Stimulated activated naive CD4-positive, alpha-beta T cell (primary cell): ENCODE measurements around the gene ZC3HAV1.
"Not testable (repeated sequence)": the region's sequence is repeated elsewhere in the genome, so short reads cannot be mapped to it uniquely, and the experiment has no call there.

ENCODE experiments used
- DNase-seq, 6 experiments: peaks; one replicate each; lab custom pipeline; 2025; lab: John Stamatoyannopoulos, UW

Gene ZC3HAV1

DNA sequence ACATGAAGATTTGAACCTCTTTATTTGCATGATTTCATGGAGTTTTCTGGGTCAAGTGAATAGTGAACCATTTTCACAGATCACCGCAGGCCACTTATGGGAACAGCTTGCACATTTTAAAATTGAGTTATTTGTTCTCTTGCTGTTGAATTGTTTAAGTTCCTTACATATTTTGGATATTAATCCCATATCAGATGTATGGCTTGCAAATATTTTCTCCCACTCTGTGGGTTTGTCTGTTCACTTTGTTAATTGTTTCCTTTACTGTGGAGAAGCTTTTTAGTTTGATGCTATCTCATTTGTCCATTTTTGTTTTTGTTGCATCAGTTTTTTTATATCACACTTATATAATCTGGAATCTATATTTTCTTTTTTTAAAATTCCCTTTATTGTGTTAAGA, 59.6 kb downstream of the ZC3HAV1 start:
- no peak for DNase-seq

DNA sequence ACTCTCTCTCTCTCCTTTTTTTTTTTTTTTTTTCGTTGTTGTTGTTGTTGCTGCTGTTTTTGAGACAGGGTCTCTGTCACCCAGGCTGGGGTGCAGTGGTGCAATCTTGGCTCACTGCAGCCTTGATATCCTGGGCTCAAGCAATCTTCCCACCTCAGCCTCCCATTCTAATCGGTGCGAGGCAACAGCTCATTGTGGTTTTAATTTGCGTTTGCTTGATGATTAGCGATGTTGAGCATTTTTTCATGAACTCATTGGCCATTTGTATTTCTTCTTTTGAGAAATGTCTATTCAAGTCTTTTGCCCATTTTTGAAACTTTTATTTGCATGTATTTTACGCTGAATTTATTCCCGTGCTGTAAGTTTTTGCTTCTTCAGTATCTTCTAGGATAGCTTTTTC, 60.4 kb downstream of the ZC3HAV1 start:
- DNase-seq: no peak

DNA sequence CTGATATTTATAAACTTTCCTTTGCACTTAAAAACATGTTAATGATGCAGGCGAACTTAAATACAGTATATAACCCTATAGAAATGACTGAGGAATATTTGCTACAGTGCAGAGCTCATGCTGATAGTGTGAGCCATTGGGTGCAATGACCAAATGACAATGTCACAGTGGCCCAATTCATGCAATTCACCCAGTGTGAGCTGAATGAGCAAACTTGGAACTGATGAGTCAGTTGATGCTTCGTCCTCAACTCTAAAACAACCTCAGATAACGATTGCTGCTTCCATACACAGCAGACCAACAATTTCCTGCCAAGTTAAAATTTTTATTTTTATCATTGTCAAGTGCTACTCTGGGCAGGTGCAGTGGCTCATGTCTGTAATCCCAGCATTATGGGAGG, 61.5 kb downstream of the ZC3HAV1 start:
- no peak for DNase-seq

DNA sequence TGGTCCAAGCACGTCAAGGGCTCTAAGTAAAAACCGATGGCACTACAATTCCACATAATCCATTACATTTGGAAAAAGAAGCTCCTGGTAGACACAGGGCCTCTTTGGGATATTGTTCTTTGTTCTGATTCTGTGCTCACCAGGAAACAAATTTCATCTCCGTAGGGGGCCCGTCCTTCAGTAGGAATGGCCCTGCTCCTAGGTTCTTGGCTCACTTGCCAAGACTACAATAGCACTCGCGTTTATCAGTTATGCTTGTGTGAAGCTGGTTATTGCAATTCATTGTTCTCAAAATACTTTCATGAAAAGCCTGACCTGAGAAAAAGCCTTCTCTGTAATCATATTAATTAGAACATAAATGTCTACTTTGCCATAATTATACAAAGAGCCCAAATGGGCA, 63.4 kb downstream of the ZC3HAV1 start:
- DNase-seq: no peak

DNA sequence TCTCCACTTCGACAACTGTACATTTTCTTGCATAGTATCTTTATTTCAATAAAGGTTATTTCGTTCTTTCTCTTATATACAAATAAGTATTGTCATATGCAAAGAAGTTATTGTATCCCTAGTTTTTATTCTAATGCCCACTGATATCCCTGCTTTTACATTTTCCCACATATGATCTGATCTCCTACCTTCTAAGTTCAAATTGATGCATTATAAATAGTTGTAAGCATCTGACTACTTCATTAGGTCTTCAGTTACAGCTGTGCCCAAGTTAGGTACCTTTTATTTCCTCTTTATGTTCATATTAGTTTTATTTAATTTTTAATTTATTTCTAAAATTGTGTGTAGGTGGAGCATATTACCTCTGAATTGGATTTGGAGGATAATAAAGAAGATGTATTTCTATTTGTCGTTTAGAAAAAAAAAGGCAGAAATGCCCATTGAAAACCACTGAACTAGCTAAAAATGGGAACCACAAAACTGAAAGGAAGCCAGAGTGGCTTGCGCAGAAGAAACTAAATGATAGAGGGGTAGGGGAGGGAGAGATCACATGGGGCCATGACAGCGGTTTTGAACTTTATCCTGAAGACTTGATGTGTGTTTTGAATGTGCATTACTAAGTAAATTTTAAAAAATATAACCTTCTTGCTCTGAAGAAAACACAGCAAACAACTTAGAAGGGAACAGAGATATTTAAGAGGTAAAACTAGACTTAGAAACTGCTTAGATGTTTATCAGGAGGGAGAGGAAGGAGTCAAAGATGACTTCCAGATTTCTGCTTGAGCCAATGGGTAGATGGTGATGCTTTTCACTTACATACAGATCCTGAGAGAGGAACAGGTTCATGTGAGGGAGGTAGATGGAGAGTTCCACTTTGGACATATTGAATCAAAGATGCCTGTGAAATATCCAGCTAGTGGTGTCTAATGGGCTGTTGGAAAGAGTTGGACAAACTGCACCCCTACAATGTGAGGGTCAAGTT, 64.4 kb downstream of the ZC3HAV1 start:
- DNase-seq: peak in 3 of 6 experiments; percentile 18 to 32 (median 24)

DNA sequence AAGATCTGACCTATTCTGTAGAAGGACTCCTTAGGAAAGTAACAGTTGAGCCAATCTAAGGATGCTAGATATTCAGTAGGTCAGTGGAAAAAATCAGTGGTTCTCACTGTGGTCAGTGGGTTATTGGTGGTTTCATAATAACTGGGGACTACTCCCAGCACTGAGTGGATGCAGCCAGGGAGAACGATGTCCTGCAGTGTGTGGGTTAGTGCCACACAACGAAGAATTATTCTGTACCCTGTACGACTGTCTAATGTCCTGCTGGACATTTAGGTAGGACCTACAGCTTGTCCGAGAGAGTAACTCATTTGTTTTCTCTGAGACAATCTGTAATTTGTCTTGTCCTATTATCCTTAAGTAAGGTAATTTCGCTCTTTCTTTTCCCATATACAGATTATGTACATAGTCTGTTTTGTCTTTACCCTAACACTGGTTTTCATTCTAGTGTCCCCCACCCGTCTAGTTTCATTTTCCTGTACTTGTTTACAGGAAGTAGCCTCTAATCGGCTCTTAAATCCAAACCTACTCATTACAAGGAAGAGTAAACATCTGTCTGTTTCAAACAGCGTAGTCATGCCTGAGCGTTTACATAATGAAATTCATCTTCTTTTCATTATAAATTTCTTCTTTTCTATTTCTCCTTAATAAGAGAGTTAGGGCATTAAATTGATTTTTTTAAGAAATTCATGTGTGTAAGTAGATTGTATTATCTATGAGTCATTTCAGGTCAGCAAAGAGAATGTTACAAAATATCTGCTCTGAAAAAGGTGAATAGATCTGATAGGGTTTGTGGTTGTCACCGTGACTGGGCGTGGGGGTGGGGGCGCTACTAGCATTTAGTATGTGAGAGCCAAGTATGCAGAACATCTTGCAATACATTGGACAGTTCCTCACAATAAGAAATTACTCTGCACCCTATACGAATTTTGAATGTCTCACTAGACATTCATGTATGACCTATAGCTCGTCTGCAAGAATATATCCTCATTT, 65.4 kb downstream of the ZC3HAV1 start:
- DNase-seq: peak in 5 of 6 experiments; percentile 15 to 39 (median 33)

DNA sequence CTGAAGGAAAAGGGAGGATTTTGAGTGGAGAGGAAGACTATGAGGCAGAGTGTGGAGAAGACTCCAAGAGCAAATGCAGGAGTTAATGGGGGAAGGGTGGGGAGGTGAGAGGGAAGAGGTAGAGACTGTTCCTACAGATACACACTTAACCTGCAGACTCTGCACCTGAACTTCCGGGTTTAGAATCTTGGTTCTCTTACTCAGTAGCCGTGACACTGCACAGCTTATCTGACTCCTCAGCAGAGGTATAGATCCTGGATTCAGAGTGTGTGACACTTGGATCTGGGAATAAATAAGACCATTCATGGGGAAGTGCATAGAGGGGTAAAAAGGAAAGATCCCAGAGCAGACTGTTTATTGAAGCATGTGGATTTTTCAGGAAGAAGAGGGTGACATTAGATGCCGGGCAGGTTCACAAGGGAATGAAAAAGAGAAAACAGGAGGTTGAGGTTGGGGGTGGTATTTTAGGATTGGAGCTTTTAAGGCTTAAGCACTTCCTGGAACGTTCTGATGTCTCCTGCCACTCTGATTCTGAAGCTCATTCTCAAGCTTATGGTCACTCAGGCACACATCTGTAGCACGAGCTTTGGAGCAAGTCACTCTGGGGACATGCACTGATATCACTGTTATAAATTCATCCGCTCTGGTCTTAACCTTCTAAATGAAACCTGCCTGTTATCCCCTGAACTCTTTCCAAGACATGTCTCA, 68.0 kb downstream of the ZC3HAV1 start:
- peak in 3 of 6 experiments; percentile 21 to 40 (median 25) for DNase-seq

DNA sequence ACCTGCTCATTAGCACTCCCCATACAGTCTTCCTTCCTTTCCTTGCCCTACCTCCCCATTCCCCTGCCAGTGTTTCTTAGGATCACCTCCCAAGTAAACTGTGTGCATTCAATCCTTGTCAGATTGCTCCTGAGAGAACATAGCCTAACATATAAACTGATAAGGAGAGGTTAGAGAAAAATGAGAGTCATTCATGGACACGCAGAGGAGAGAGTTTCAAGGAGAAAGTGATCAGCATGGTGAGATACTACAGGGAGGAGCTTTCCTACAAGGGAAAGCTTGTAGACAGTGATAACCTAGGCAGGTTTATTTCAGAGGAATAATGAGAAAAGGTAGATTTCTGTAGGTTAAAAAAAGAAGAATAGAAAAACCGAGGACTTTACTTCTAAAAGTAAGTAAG, 70.8 kb downstream of the ZC3HAV1 start:
- DNase-seq: no peak

DNA sequence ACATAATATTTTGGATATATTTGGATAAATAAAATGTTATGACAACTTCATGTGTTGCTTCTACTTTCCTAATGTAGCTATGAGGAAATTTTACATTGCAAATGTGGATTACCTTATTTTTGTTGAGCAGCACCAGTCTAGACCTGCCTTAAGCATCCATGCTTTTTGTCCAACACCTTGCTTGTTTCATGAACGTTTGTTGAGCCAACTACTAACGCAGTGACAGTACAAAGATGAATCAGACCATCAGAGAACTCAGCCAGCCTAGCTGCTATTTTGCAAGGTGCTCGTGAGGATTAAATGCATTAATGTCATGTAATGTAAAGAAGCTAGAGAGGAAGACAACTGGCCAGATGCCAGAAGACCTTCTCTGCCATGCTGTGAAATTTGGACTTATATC, 72.6 kb downstream of the ZC3HAV1 start:
- DNase-seq: no peak

DNA sequence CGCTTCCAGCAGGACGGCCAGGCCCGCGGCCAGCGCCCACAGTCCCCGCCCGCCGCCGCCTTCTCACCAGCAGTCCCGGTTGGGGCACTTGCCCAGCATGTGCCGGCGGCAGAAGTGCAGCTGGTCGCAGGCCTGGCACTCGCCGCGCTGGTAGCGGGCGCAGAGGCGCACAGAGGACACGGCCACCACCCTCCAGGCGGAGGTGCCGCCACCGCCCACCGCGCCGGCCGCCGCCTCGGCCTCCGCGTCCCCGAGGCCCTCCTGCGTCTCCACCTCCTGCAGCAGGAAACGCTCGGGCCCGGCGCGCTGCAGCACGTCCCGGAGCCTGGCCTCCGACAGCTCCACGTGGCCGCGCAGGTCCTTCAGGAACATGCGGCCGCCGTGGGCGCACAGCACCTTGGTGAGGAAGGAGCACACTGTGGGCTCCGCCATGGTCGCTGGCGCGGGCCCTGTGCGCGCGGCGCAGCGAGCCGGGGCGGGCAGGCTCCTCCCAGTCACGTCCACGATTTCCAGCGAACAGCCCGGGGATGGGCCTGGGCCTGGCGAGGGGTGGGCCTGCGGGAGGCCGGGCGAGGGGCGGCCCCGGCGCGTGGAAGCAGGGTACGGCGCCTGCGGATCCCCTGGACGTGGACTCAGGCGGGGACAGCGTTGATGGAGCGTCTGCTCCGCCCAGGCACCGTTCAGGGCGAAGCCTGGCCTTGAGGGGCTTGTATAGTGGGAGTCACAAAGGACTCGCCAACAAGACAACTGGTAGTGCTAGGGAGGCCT, 73.8 kb downstream of the ZC3HAV1 start, which contains the start of gene ZC3HAV1L:
Gene ZC3HAV1L (minus strand): TSS at position 457 of the 768 bp plus-strand sequence. CDS start 25 bp downstream, at position 432.
- peak in 1 of 6 experiments; percentile 24 for DNase-seq

DNA sequence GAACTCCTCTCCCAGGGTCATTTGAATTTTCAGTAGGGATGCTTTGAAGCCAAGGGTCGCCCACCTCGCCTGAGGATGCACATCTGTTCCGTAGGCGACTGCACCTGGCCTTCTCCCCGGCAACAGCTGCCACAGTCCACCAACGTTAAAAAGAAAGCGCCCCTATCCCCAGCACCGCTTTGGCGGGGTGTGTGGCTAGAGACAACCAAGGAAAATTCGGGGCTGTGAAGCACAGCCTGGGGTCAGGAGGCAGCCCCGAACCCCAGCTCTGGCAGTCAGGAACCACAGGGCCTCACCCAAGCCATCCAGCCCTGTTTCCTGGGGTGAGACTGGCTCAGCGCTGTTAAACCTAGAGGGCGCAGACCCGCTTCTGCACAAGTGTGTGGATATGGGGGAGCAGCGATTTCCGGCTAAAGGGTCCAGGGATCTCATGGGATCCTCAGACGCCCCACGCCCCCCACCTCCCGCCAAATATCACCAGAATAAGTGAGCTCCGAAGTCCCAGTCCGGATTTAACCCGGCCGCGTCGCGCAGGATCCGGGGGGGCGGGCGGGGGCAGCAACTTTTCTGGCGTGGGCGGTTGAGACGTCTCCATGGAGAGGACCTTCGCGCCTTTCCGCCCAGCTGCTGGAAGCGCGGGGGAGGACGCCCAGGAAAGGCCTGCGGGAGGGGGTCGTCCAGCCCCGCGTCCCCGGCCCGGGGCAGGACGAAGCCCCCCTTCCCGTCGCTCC, 74.5 kb downstream of the ZC3HAV1 start:
- peak in 2 of 6 experiments; percentile 14 to 29 for DNase-seq

DNA sequence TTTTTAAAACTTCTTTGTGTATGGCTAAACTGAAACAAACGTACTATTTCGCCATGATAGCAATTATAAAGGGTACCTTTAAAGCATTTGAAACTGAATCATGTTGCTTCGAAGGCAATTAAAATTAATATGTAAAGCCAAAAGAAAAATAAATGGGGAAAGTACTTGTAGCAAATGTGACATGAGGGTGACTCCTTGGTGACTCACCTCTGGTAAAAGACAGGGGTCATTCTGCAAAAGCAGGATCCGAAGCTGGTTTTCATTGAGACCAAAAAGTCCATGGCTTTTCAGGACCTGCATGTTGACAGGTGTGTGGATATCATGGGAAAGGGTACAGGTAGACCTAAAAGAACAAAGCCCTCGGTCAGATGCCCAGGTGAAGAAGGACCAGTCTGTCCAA, 75.2 kb downstream of the ZC3HAV1 start:
- no peak for DNase-seq

DNA sequence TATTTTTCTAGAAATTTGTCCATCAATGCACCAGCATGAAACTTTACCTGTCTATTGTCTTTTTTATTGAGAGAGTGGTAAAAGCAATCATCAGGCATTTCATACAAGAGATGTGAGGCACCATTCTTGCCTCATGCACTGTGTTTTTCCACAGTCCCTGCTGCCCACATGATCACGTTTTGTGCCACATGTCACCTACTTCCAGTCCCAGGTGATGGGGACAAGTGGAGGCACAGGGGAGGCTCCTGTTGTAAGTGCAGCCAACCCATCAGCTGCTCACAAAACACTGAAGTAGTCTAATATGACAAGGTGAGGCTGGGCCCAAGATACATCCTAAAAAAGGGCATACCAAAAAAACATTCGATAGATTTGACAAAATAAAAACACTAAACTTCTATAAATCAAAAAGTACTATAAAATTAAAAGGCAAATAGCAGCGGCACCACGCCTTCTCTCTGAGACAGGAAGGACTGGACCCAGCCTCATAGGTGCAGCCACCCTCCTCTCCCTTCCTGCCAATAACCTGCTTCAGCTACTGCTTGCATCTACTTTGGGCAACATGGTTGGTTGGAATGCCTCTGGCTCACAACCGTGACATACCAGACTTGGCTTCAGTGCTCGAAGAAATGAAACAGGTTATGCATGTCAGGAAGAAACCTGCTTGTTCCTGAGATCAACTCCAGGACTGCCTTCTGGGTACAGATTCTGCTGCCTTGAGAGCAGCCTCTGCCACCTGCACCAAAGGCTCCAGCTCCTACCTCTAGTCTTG, 76.0 kb downstream of the ZC3HAV1 start:
- no peak for DNase-seq

DNA sequence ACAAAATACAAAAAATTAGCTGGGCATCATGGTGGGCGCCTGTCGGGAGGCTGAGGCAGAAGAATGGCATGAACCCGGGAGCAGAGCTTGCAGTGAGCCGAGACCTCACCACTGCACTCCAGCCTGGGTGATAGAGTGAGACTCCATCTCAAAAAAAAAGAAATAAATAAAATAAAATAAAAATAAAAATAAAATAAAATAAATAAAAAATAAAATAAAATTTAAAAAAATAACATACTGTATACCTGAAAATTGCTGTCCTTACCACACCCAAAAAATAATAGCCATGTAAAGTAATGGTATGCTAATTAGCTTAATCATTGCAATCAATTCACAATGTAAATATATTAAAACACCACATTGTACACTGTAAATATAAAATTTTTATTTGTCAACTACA, 77.0 kb downstream of the ZC3HAV1 start:
- DNase-seq: no peak

DNA sequence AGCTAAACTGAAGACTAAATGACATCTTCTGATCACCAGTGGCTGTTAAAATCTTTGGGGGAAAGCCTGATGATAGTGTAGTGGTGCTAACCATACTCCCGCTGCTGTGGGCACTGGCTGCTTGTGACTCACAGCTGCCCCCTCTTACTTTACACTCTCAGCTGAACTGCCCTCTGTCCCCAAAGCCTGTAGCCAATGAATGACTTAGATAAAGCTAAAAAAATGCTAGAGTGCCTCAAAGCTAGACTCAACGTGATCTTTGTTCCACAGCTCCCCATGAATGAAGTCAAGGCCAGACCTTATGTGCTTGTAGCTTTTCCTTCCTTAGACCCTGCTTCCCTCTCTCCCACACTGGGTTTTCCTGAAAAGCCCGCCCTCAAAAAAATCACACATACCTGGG, 80.2 kb downstream of the ZC3HAV1 start:
- no peak for DNase-seq

DNA sequence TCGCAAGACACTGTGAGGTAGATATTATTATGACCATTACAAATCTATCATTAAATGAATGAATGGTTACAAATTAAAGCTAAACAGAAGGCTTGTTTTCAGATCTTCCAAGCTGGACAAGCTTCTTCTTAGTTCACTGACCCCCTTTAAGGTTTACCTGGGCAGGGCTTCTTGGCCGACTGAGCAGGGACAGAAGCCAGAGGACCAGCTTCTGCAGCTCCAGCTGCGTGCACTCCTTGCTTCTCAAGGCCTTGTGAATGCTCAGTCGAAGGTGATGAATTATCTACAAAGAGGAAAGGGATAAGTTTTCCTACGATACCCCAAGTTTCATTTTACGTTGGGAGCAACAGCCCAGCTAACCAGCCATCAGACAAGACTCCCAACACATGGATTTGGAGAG, 83.0 kb downstream of the ZC3HAV1 start:
- DNase-seq: no peak

DNA sequence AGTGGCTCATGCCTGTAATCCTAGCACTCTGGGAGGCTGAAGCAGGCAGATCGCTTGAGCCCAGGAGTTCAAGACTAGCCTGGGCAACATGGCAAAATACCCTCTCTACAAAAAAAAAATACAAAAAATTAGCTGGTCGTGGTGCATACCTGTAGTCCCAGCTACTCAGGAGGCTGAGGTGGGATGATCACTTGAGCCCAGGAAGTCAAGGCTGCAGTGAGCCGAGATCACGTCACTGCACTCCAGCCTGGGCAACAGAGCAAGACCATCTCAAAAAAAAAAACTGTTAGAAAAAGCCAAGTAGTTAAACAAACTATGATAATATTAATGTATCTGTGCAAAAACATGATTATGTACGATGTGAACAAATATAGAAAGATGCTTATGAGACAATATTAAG, 83.7 kb downstream of the ZC3HAV1 start:
- not testable (repeated sequence) for DNase-seq

DNA sequence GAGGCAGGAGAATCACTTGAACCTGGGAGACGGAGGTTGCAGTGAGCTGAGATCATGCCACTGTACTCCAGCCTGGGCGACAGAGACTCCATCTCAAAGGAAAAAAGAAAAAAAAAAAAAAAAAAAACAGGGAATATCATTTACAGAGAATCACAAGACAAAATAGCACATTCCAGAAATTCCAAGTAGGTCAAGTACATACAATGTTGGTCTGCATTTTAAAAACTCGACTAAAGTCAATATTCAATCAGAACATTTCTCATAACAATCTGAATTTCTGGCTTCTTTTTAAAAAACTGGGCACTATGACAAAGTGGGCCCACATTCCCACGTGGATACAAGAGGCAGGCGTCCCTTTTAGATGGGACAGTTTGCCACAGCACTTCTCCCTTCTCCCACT, 86.4 kb downstream of the ZC3HAV1 start:
- no peak for DNase-seq

DNA sequence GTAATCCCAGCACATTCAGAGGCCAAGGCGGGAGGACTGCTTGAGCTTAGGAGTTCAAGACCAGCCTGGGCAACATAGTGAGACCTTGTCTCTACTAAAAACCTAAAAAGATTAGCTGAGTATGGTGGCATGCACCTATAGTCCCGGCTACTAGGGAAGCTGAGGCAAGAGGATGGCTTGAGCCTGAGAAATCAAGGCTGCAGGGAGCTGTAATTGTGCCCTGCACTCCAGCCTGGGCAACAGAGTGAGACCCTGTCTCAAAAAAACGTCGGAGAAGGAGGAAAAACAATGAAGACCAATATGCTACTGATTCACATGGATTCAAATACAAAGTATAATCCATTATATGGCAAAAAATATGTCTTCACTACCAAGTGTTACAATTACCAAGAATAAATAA, 87.2 kb downstream of the ZC3HAV1 start:
- DNase-seq: no peak
